Esophagus squamous epithelium (tissue), 5 donors: ENCODE results near the gene C10orf95. TPM values are rescaled to one million over a fixed set of nuclear protein-coding genes. Genes with fewer than 3 reads are reported as not detected.

ENCODE experiments used
- DNase-seq: peaks from one replicate; lab custom pipeline; 2025; lab: John Stamatoyannopoulos, UW
- H3K27ac ChIP-seq, 4 donors: fragments of 200-600 bp; sonication (generic); one replicate each; pipeline ENCODE4 v1.5.1; 2016 to 2019; ENCODE audit warnings: mild to moderate bottlenecking in 1 of 4
- H3K27me3 ChIP-seq, 4 donors: fragments of 200-600 bp; sonication (generic); 1 replicate in 3 of 4; 2 replicates in 1 of 4; pipeline versions ENCODE4 v1.5.1 to v1.6.0; 2017 to 2021; ENCODE audit warnings: antibody characterized with exemption in 1 of 4
- H3K36me3 ChIP-seq, 3 donors: fragments of 200-600 bp; sonication (generic); one replicate each; pipeline ENCODE4 v1.5.1; 2016 to 2019
- H3K4me1 ChIP-seq, 3 donors: fragments of 200-600 bp; sonication (generic); one replicate each; pipeline ENCODE4 v1.5.1; 2017 to 2019
- H3K4me3 ChIP-seq, 4 donors: fragments of 200-600 bp; sonication (generic); 1 replicate in 3 of 4; 2 replicates in 1 of 4; pipeline ENCODE4 v1.5.1; 2016 to 2019; ENCODE audit warnings: mild to moderate bottlenecking in 2 of 4, moderate library complexity in 1 of 4
- H3K9me3 ChIP-seq, 3 donors: fragments of 200-600 bp; sonication (generic); one replicate each; pipeline ENCODE4 v1.5.1; 2016 to 2019
- CTCF ChIP-seq, 6 experiments: fragments of 450-650 bp in 4 of 6; fragments of 200-600 bp in 2 of 6; sonication (generic) in 2 of 6; IDR thresholded peaks; one replicate each; pipeline ENCODE4 v1.5.1; 2016 to 2019; ENCODE audit warnings: antibody characterized with exemption in 6 of 6, mild to moderate bottlenecking in 4 of 6, moderate library complexity in 4 of 6
- POLR2A ChIP-seq, 4 donors: fragments of 450-650 bp; IDR thresholded peaks; one replicate each; pipeline ENCODE4 v1.6.1; 2017; ENCODE audit warnings: antibody characterized with exemption in 4 of 4, mild to moderate bottlenecking in 4 of 4, moderate library complexity in 3 of 4
- WGBS, 2 donors: methylation state at CpG; one replicate each; pipeline ENCODE4 v1.1.5; 2018; 5-methylcytosine and 5-hydroxymethylcytosine counted together
- intact Hi-C: fragments of 100-400 bp; cut with DNase I; formaldehyde crosslinking; loops from one replicate; pipeline ENCODE4 v1.15.0; 2022
- total RNA-seq, 4 donors: library from RNA; depleted of rRNA; stranded (reverse); fragments of >200 nt; gene quantifications; one replicate each; pipeline ENCODE4 v1.1.0, GENCODE V29; 2016
- donor health status: DM: yes; HTN: yes; CAD: no.

The C10orf95 gene
- total RNA-seq, 4 donors from 2014 or later, result 0.23 to 1.9 (median 1.1) TPM; not detected in 1

- Histone ChIP-seq H3K36me3 (peaks cover 5 to 24% (median 9%) of the 10 kb centered on the region in 3 donors), H3K27me3 (peaks cover 0 to 42% (median 2%) of the 10 kb centered on the region in 4 donors), H3K27ac (peak overlapping the region; percentile 87 to 96 (median 95)), H3K9me3 (no peaks in the 10 kb centered on the region), H3K4me3 (peak overlapping the region; percentile 66 to 97 (median 92)), H3K4me1 (peaks cover 29 to 50% (median 32%) of the 10 kb centered on the region in 3 donors)
- DNase-seq, result no peak
- intact Hi-C loops, result no loop called here
- WGBS, 2 donors, result 0 to 2% methylated on average over 9 to 14 of the region's 21 CpGs
- TF ChIP-seq POLR2A (IDR thresholded peaks at IDR 0.05), result no peak
- no peak for TF ChIP-seq CTCF (IDR thresholded peaks at IDR 0.05)
Observed at GRCh38 chr10:102420181-102420713, 31.1 kb downstream of the C10orf95 start.

GRCh38 chr10:102419269-102420180, 31.8 kb downstream of the C10orf95 start:
- peaks cover 29 to 50% (median 32%) of the 10 kb centered on the region in 3 donors for H3K4me1 ChIP-seq
- H3K27me3 ChIP-seq, result peaks cover 0 to 49% (median 2%) of the 10 kb centered on the region in 4 donors
- peak overlapping the region; percentile 66 to 97 (median 92) for H3K4me3 ChIP-seq
- TF ChIP-seq POLR2A (IDR thresholded peaks at IDR 0.05) (no peak), CTCF (IDR thresholded peaks at IDR 0.05) (no peak)
- no peak for DNase-seq
- H3K27ac ChIP-seq, result peak overlapping the region in 3 of 4 donors; percentile 95 to 96 (median 95)
- H3K36me3 ChIP-seq, result peaks cover 5 to 17% (median 7%) of the 10 kb centered on the region in 3 donors
- 0 to 3% methylated on average over 15 to 31 of the region's 54 CpGs for WGBS, 2 donors
- intact Hi-C loops, result no loop called here
- no peaks in the 10 kb centered on the region for H3K9me3 ChIP-seq

DNA sequence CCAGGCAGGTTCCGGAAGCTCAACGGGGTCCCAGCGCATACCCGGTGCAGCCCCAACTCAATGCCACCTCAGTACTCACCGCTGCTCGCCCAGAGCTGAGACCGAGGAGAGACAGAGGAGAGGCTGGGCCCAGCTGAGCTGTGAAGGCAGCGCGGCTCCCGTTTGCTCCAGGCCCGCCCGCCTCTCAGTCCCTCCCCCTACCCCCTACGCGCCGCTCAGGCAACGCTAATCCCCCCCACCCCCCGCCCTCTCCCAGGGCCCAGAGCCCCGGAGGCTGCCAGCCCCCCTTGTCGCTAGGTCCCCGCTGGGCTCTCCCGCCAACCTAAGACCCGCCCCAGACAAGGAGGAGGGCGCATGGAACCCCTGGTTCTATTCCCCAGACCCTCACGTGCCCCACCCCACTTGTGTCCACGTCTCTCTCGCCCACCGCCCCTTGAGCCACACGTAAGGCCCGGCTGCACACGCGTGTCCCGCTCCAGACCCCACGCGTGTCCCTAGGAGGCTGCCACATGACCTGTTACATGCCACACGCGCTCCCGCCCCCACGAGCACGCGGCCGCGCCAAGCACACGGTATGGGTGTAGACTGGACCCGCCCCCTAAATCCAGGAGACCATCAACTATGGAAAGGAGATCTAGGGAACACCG, 32.6 kb downstream of the C10orf95 start, which contains the start of gene PSD:
PSD (minus strand) TSS at position 164 of the 647 bp plus-strand sequence. CDS start 1,747 bp downstream, outside the sequence.
- TF ChIP-seq POLR2A (IDR thresholded peaks at IDR 0.05) (no peak), CTCF (IDR thresholded peaks at IDR 0.05) (no peak)
- Histone ChIP-seq H3K36me3 (peaks cover 0 to 9% (median 5%) of the 10 kb centered on the region in 3 donors), H3K9me3 (no peaks in the 10 kb centered on the region), H3K4me1 (peaks cover 29 to 49% (median 32%) of the 10 kb centered on the region in 3 donors), H3K27ac (no peak within 1 kb of the TSS), H3K4me3 (peak within 1 kb of the TSS in 3 of 4 donors; percentile 89 to 97 (median 96)), H3K27me3 (peaks cover 0 to 57% (median 2%) of the 10 kb centered on the region in 4 donors)
- WGBS, 2 donors, result 0% methylated on average over 3 to 11 of the region's 45 CpGs
- DNase-seq, result no peak
- intact Hi-C loops, result no loop called here

GRCh38 chr10:102416695-102417094, 34.6 kb downstream of the C10orf95 start:
- intact Hi-C loops, result no loop called here
- H3K36me3 ChIP-seq, result no peaks in the 10 kb centered on the region
- peaks cover 15 to 28% (median 17%) of the 10 kb centered on the region in 3 donors for H3K4me1 ChIP-seq
- no peaks in the 10 kb centered on the region for H3K9me3 ChIP-seq
- no peak overlapping the region for H3K27ac ChIP-seq
- TF ChIP-seq POLR2A (IDR thresholded peaks at IDR 0.05) (no peak), CTCF (IDR thresholded peaks at IDR 0.05) (no peak)
- H3K4me3 ChIP-seq, result no peak overlapping the region
- WGBS, 2 donors, result 75% methylated on average over 10 of the region's 20 CpGs; no CpG with 5 or more reads in 1 of the 2 donors
- DNase-seq, result no peak
- H3K27me3 ChIP-seq, result peaks cover 0 to 78% (median 9%) of the 10 kb centered on the region in 4 donors
